HG03108 (cell line): Measurements from ENCODE around the gene FAM174C.
"Not testable (repeated sequence)": the region's sequence is repeated elsewhere in the genome, so short reads cannot be mapped to it uniquely, and the experiment has no call there.

ENCODE experiments used
- ATAC-seq: cut with Tn5 transposase; IDR thresholded peaks from one replicate; pipeline ENCODE4 v1.9.1; 2021; ENCODE audit warnings: moderate library complexity; ENCODE audit not compliant: unreplicated experiment

Gene FAM174C

DNA sequence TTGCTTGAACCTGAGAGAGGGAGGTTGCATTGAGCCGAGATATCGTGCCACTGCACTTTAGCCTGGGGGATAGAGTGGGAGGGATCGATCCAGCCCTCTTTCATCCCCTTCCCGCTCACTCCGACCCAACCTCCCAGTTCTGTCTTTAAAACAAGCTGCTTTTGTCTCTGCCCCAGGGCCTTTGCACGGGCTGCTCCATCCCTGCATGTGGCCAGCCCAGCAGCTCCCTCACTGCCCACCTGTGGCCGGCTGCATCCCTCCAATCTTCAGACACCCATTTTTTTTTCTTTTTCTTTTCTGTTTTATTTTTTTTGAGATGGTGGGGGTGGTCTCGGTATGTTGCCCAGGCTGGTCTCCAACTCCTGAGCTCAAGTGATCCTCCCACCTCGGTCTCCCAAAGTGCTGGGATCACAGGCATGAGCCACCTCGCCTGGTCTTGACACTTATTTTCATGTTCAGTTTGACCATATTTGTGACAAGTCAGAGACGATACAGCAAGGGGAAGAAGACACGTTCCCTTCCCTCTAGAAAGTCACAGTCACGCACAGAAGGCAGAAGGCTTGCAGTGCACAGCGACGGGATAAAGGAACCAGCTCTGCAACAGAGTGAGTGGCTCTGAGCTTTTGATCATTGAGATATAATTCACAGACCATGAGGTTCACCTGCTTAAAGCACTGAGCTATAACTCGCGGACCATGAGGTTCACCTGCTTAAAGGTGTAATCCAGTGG lies 42.1 kb downstream of the FAM174C start:
- no peak for ATAC-seq

DNA sequence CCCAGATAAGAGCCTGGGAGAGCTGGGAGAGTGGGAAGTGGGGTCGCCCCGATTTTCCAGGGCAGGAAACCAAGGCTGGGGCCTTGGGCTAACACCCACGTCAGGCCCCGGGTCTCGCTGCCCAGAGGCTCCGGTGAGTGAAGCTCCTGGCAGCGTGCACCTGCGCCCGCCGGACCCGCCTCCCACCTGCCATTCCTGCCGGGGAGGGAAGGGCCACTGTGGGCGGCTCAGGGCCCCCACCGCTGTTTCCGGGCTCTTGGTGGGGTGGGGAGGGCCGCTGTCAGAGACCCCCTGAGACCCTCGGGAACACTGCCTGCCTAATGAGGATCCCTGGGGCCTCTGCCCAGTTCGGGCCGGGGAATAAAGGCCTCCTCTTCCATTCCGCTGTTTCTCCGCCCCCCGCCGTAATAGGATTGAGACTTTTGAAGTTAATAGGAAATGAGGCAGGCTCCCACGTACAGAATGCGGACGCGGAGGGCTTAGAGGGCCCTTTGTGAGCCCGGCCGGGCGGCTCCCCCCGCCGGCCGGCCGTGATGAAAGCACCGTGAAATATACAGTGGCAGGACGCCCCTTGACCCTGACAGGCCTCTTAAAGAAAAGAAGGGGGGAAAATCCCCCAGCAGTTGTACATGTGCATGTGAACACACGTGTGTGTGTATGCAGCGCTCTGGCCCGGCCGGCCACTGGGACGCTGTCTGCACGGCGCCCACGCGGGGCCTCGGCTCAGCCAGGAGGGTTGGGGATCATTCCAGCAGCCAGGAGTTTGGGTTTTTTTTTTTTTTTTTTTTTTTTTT lies 43.5 kb downstream of the FAM174C start:
- no peak for ATAC-seq

DNA sequence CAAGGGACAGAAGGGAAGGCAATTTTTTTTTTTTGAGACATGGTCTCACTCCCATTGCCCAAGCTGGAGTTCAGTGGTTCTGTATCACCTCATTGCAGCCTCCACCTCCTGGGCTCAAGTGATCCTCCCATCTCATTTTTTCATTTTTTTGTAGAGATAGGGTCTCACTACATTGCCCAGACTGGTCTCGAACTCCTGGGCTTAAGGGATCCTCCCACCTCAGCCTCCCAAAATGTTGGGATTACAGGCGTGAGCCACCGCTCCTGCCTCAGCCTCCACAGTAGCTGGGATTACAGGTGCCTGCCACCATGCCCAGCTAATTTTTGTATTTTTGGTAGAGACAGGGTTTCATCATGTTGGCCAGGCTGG lies 44.9 kb downstream of the FAM174C start:
- ATAC-seq = not testable (repeated sequence)

DNA sequence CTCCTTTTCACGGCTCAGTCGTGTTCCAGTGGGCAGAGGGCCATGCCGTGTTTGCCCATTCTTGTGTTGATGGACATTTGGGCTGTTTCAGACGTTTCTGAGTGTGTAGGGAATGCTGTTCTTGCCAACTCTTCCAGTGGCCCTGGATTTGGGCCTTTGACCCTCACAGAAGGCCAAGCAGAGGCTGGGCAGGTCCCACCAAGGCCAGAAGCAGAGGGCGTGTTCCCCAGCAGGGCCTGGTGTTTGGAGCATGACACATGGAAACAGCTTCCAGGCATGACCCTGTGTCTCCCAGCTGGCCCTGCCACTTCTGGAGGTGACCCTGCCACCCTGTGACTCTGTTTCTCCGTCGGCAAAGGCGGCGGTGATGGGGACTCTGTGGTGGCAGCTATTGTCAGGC lies 46.2 kb downstream of the FAM174C start:
- no peak for ATAC-seq

DNA sequence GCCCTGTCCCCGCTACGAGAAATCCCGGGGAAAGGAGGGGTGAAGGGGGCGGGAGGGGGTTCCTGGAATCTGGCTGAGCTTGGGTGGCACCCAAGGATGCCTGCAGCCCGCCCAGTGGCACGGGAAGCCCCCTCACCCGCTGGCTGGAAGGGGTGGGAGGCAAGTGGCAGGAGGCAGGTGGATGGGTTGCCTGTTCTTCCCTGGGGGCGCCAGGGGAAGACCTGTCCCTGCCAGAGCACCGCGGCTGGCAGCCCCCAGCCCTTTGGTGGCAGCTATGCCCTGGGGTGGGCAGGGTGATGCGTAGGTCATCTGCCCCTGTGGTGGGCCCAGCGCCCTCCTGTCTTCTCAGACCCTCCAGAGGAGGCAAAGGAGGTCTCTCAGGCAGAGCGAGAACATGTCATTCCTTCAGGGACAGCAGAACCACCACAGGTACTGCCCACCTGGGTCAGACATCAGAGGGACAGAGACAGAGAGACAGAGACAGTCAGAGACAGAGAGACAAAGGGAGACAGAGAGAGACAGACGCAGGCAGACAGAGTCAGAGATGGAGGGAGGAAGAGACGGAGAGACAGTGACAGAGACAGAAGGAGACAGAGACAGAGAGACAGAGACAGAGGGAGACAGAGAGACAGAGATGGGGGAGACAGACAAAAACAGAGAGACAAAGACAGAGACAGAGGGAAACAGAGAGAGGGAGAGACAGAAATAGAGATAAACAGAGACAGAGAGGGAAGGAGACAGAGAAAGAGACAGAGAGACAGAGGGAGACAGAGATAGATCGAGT lies 47.1 kb downstream of the FAM174C start:
- no peak for ATAC-seq

DNA sequence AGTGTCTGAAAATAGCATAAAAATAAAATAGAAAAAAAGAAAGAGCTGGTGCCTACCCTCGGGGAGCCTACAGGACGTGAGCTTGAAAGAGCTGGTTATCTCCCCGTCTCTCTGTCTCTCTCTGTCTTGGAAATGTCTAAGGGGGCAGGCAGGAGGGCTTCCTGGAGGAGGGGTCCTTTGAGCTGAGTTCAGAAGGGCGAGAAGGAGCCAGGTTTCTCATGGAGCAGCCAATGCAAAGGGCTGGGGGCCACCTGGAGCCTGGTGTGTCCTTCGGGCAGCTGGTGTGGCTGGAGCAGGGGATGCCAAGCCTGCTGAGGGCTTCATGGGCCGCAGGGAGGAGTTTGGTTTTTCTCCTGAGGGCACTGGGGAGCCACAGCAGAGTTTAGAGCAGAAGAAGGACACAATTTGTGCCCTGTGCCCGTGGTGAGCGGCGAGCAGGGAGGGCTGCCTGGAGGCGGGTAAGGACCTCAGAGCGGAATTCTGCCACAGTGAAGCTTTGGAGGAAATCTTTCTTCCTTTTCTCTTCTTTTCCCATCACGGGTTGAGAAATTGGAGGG lies 49.0 kb downstream of the FAM174C start:
- ATAC-seq = no peak

DNA sequence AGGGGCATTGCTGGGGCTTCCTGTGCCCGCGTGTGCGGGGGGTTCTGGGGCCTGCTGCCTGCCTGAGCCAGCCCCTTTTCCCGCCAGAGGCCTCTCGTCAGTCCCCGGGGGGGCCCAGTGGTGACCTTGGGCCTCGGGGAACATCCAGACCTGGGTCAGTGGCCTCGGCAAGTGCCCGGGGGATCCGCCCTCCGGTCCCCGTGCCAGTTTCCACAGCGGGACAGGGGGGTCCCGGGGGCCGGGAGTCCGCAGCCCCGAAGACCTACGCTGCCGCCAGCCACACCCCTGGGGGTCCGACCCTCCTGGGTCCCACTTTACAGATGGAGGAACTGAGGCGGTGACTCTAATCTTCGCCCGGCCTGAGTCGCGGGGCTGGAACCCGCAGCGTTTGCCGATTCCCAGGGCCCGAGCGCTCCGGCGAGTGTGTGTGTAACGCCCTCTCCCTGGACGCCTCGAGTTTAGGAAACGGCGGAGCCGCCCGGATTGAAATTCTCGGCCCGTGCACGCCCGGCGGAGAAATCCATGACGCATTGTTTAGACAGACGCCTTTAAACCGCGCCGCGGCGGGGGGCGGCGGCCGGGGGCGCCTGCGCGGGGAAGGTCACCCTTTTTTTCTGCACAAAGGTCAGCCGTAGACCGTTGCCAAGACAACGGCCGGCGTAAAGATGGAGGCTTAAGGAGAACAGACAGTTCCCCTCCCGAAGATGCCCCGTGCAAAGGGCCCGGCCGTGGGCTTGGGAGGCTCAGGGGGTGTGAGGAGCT lies 49.7 kb downstream of the FAM174C start:
- ATAC-seq = no peak

DNA sequence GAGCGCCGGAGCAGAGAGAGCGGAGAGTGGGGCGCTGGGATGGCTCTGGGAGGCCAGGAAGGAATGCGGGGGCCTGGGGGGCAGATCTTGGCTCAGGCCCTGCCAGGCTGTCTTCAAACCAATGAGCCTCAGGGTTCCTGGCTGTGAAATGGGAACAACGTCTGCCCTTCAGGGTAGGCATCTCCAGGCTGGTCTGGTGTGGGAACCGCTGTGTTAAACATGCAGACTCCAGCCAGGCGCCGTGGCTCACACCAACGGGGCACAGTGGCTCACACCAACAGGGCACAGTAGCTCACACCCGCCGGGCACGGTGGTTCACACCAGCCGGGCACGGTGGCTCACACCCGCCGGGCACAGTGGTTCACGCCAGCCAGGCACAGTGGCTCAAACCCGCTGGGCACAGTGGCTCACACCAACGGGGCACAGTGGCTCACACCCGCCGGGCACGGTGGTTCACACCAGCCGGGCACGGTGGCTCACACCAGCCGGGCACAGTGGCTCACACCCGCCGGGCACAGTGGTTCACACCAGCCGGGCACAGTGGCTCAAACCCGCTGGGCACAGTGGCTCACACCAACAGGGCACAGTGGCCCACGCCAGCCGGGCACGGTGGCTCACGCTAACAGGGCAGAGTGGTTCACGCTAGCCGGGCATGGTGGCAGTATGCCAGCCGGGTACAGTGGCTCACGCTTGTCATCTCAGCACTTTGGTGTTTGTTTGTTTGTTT lies 50.4 kb downstream of the FAM174C start:
- ATAC-seq = no peak

DNA sequence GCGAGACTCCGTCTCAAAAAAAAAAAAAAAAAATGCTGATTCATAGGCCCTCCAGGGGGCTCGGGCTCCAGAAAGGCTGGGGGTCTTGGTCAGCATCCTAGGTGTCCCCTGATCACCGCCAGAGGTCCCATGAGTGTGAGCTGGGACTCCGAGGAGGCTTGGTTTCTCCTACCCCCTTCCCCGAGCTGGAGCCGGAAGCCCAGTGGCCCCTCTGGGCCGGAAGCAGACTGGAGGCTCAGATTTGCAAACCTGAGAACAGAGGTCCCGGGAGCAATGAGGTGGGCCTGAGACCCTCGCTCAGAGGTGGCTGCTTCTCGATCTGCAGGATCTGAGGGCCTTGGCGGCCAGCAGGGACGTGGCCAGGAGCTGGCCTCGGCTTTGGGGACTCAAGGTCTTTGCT lies 51.8 kb downstream of the FAM174C start:
- ATAC-seq = no peak
